ENCODE results near the gene ARAP1. TPM values are rescaled to one million over a fixed set of nuclear protein-coding genes. Genes with fewer than 3 reads are reported as not detected.

The ARAP1 gene
- total RNA-seq, 2 donors from 2014 or later: 74.0 to 83.8 TPM

DNA sequence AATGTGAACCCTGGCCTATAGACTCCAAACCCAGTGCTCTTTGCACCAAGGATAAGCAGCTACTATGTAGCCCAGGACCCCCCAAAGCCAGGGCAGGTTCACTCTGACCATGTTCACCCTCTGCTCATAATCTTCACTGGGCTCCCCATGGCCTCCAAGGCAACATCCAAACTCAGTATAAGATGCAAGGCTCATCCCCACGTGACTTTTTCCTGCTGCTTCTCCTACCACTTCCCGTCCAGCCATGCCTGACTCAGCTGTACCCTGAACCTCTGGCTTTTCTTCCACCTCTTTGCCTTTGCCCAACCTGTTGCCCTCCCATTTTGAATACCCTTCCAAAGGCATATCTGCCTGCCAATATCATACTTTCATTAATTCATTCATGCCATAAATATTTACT lies 105.7 kb downstream of the ARAP1 start:
- no peak for DNase-seq (ENCODE audit: low spot score)
- no peaks in the 10 kb centered on the region for H3K36me3 ChIP-seq
- H3K4me1 ChIP-seq: peaks cover 0 to 19% of the 10 kb centered on the region in 2 donors
- H3K27me3 ChIP-seq: no peaks in the 10 kb centered on the region
- TF ChIP-seq CTCF (IDR thresholded peaks at IDR 0.05): no peak
- H3K4me3 ChIP-seq: no peak overlapping the region
- H3K27ac ChIP-seq: no peak overlapping the region
- no peaks in the 10 kb centered on the region for H3K9me3 ChIP-seq

- no peaks in the 10 kb centered on the region for H3K27me3 ChIP-seq
- H3K4me1 ChIP-seq: peaks cover 0 to 19% of the 10 kb centered on the region in 2 donors
- no peak overlapping the region for H3K4me3 ChIP-seq
- TF ChIP-seq CTCF (IDR thresholded peaks at IDR 0.05): no peak
- no peak overlapping the region for H3K27ac ChIP-seq
- no peaks in the 10 kb centered on the region for H3K36me3 ChIP-seq
- DNase-seq (ENCODE audit: low spot score): no peak
- H3K9me3 ChIP-seq: no peaks in the 10 kb centered on the region
Observed at GRCh38 chr11:72646024-72646423, 106.2 kb downstream of the ARAP1 start.

GRCh38 chr11:72643547-72643946 lies 108.7 kb downstream of the ARAP1 start:
- no peak for DNase-seq (ENCODE audit: low spot score)
- Histone ChIP-seq H3K36me3 (no peaks in the 10 kb centered on the region), H3K4me3 (peak overlapping the region in 1 of 2 donors; percentile 68), H3K9me3 (no peaks in the 10 kb centered on the region), H3K27ac (no peak overlapping the region), H3K27me3 (no peaks in the 10 kb centered on the region), H3K4me1 (peaks cover 0 to 24% of the 10 kb centered on the region in 2 donors)
- no peak for TF ChIP-seq CTCF (IDR thresholded peaks at IDR 0.05)

DNA sequence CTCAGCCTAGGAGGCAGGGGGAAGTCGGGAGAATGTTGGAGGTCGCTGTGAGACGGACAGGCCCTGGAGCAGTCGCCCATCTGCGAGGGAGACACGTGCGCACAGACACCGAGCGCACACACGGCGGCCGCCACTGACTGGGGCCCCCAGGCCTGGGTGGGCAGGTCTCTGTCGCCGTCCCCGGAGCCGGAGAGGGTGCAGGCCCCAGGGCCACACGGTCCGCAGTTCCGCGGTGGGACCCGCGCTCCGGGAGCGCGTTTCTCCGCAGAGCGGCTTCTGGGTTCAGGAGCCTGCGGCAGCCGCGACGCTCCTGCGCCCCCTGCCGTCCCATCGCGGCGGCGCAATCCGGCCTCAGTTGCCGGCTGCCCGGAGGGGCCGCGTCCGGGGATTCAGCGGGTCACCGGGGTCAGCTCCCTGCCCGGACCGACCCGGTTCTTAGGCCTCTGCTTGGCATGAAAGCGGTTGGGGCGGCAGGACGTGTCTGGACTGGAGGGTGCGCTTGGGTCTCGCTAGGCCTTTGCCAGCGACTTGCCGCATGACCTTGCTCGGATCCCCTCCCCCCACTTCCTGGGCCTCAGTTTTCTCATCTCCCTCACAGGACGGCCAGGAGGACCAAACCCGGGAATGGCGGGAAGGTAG lies 109.2 kb downstream of the ARAP1 start:
- H3K4me3 ChIP-seq: peak overlapping the region; percentile 62 to 68
- peak overlapping the region; percentile 66 to 67 for H3K27ac ChIP-seq
- peak; percentile 96 to 100 for TF ChIP-seq CTCF (IDR thresholded peaks at IDR 0.05)
- no peak for DNase-seq (ENCODE audit: low spot score)
- H3K27me3 ChIP-seq: no peaks in the 10 kb centered on the region
- no peaks in the 10 kb centered on the region for H3K36me3 ChIP-seq
- H3K9me3 ChIP-seq: no peaks in the 10 kb centered on the region
- peaks cover 0 to 30% of the 10 kb centered on the region in 2 donors for H3K4me1 ChIP-seq

DNA sequence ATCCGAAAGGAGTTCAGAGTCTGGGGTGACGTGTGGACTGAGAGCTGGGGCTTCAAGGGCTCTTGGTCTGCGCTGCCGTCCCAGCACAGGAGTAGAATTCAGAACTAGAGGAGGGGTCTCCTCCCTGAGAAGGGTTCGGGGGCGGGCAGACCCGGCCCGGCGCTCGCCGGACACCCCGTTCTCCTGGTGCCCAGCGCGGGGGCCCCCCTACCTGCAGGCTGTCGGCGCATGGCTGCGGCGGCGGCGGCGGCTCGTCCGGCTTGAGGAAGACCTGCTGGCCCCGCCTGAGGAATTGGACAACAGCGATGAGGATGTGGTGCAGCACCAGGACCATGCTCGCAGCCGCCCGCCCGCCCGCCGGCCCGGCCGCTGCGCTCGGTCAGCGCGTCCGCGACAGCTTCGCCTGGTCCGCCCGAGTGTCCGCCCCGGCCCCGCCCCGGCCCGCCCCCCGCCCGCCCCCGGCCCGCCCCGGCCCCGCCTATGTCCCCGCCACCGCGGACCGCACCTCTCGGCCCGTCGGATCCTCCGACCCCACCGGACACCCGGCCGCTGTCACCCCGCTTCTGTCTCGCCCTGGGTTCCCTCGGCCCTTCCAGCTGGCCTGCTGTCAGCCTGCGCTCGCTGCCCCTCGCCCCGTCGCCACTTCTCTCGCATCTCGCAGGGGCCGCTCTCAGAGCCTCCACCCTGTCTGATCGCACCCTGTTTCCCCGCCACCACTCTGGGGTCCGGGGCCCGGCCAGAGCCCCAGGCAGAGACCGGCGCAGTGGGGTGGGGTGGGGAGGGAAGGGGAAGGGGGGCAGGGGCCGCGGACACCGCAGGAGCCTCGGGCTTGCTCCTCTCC lies 109.9 kb downstream of the ARAP1 start:
- Histone ChIP-seq H3K4me3 (peak overlapping the region; percentile 62 to 68), H3K4me1 (peaks cover 0 to 37% of the 10 kb centered on the region in 2 donors), H3K27ac (peak overlapping the region; percentile 66 to 75), H3K27me3 (no peaks in the 10 kb centered on the region), H3K36me3 (no peaks in the 10 kb centered on the region), H3K9me3 (no peaks in the 10 kb centered on the region)
- DNase-seq (ENCODE audit: low spot score): no peak
- TF ChIP-seq CTCF (IDR thresholded peaks at IDR 0.05): no peak

All from right atrium auricular region (tissue), 2 donors.